GM20431 (cell line): ENCODE data around the gene RBM6.
"Not testable (repeated sequence)": the region's sequence is repeated elsewhere in the genome, so short reads cannot be mapped to it uniquely, and the experiment has no call there.

Experiments used
- in situ Hi-C: fragments of 300-500 bp; cut with MseI, MboI; formaldehyde crosslinking; loops from one replicate; pipeline ENCODE4 v1.15.0; 2020; ENCODE audit warnings: low sequenced_read_pairs; ENCODE audit not compliant: unreplicated experiment

RBM6 gene

GRCh38 chr3:50068134-50068533 lies 128.2 kb downstream of the RBM6 start:
- in situ Hi-C loops = no loop called here

- in situ Hi-C loops = no loop called here
These were observed 138.1 kb downstream of the RBM6 start for GRCh38 chr3:50078091-50078490.

GRCh38 chr3:50078622-50079021 lies 138.7 kb downstream of the RBM6 start:
- in situ Hi-C loops = no loop called here

GRCh38 chr3:50084951-50085350 lies 145.0 kb downstream of the RBM6 start:
- in situ Hi-C loops = not testable (repeated sequence)

- in situ Hi-C loops = no loop called here
These were observed 149.0 kb downstream of the RBM6 start, which contains the start of gene RBM5 for GRCh38 chr3:50088725-50089608. Gene RBM5 (plus strand): TSS chr3:50088919. CDS start chr3:50090435, 1,516 bp downstream.

GRCh38 chr3:50089609-50089945 lies 149.6 kb downstream of the RBM6 start:
- in situ Hi-C loops = no loop called here

- in situ Hi-C loops = no loop called here
These were observed 151.0 kb downstream of the RBM6 start for GRCh38 chr3:50090984-50091383.

GRCh38 chr3:50095352-50095998 lies 155.5 kb downstream of the RBM6 start:
- in situ Hi-C loops = no loop called here

GRCh38 chr3:50100386-50100785 lies 160.4 kb downstream of the RBM6 start:
- in situ Hi-C loops = no loop called here

GRCh38 chr3:50100956-50101845 lies 161.3 kb downstream of the RBM6 start:
- in situ Hi-C loops = no loop called here

- in situ Hi-C loops = no loop called here
These were observed 162.6 kb downstream of the RBM6 start for GRCh38 chr3:50102558-50102957.

- in situ Hi-C loops = no loop called here
These were observed 171.8 kb downstream of the RBM6 start for GRCh38 chr3:50111757-50112156.

GRCh38 chr3:50112462-50112861 lies 172.5 kb downstream of the RBM6 start:
- in situ Hi-C loops = no loop called here

GRCh38 chr3:50117120-50117519 lies 177.2 kb downstream of the RBM6 start:
- in situ Hi-C loops = no loop called here

- in situ Hi-C loops = no loop called here
These were observed 178.3 kb downstream of the RBM6 start for GRCh38 chr3:50118237-50118636.

GRCh38 chr3:50119786-50120185 lies 179.8 kb downstream of the RBM6 start:
- in situ Hi-C loops = no loop called here

GRCh38 chr3:50120364-50121071 lies 180.6 kb downstream of the RBM6 start:
- in situ Hi-C loops = no loop called here

- in situ Hi-C loops = no loop called here
These were observed 181.4 kb downstream of the RBM6 start for GRCh38 chr3:50121072-50122032.

GRCh38 chr3:50122071-50122470 lies 182.1 kb downstream of the RBM6 start:
- in situ Hi-C loops = no loop called here
